ENCODE data around the gene ZDHHC21. TPM values are rescaled to one million over a fixed set of nuclear protein-coding genes. Genes with fewer than 3 reads are reported as not detected.

The ZDHHC21 gene
- total and polyA plus RNA-seq, 9 of the 15 experiments (the other 6 are each of a cell fraction or from before 2014, with no cell fraction given), result 0.10 to 1.9 (median 1.00) TPM

DNA sequence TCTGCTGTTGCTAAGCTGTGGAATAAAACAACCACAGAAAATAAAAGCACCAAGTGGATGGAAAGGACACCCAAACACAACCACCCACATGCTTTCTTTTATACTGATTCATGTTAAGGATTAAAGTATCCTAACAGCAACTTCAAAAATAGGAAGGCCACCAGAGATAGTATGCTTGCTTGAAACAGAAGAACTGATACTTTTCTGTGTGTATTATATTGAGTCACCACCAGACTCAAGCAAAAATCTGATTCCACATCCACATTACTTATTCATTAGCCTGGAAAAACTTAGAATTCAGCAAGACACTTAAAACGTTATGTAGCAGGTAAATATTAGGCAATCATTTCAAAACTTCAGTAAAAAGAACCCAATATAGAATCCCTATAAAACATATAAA is 52.3 kb downstream of the ZDHHC21 start:
- intact Hi-C loops (cut with micrococcal nuclease), result no loop called here
- Histone ChIP-seq H3K36me3 (ENCODE audit: control insufficient read depth, insufficient read depth, low read length) (no peaks in the 10 kb centered on the region), H3K4me1 (replicated peaks in 1 of 2; ENCODE audit: control insufficient read depth in 2 of 2, insufficient read depth in 2 of 2, low read length in 2 of 2) (no peaks in the 10 kb centered on the region), H3K27me3 (ENCODE audit: control insufficient read depth in 2 of 2, insufficient read depth in 2 of 2, low read length in 2 of 2) (no peaks in the 10 kb centered on the region), H4K20me1 (replicated peaks; ENCODE audit: control insufficient read depth, insufficient read depth, low read length) (no peaks in the 10 kb centered on the region), H3K4me3 (no peak overlapping the region), H2AFZ (ENCODE audit: low read depth, low read length) (no peak overlapping the region), H3K79me2 (ENCODE audit: control insufficient read depth, insufficient read depth, low read length) (no peaks in the 10 kb centered on the region), H3K9me3 (replicated peaks; ENCODE audit: control insufficient read depth, insufficient read depth, low read depth, low read length) (no peaks in the 10 kb centered on the region), H3K9me1 (ENCODE audit: control insufficient read depth, insufficient read depth, low read length) (no peaks in the 10 kb centered on the region), H3K4me2 (ENCODE audit: insufficient read depth, low read length) (no peak overlapping the region), H3K27ac (ENCODE audit: extremely low read depth, low read depth, low read length) (no peak overlapping the region), H3K9ac (ENCODE audit: insufficient read depth in 1 of 2, low read depth in 2 of 2, low read length in 2 of 2) (no peak overlapping the region)
- WGBS (ENCODE audit: insufficient coverage, low coverage, missing lambda C conversion rate), result 0% methylated on average over 1 of the region's 1 CpG
- DNase-seq (ENCODE audit: extremely low read depth in 1 of 4, low spot score in 3 of 4) (no peak), FAIRE-seq (no peak), ATAC-seq (no peak)
- TF ChIP-seq U2AF1 (optimal IDR thresholded peaks at IDR 0.05; ENCODE audit: low read depth, low read length) (no peak), CBFA2T3 (IDR thresholded peaks at IDR 0.05) (no peak)
- TF ChIP-seq, protein P1, sequence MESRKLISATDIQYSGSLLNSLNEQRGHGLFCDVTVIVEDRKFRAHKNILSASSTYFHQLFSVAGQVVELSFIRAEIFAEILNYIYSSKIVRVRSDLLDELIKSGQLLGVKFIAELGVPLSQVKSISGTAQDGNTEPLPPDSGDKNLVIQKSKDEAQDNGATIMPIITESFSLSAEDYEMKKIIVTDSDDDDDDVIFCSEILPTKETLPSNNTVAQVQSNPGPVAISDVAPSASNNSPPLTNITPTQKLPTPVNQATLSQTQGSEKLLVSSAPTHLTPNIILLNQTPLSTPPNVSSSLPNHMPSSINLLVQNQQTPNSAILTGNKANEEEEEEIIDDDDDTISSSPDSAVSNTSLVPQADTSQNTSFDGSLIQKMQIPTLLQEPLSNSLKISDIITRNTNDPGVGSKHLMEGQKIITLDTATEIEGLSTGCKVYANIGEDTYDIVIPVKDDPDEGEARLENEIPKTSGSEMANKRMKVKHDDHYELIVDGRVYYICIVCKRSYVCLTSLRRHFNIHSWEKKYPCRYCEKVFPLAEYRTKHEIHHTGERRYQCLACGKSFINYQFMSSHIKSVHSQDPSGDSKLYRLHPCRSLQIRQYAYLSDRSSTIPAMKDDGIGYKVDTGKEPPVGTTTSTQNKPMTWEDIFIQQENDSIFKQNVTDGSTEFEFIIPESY (CRISPR knock-in tag; IDR thresholded peaks at IDR 0.05), result no peak
- BruUV-seq (replicated peaks), result no TSS peak
- in situ Hi-C loops (cut with MboI), result no loop called here
- ChIA-PET CTCF (ENCODE audit: low intra/inter-chr PET ratio) (no interaction called here), POLR2A (no interaction called here)

GRCh38 chr9:14640294-14640693 is 52.9 kb downstream of the ZDHHC21 start:
- Histone ChIP-seq H3K27ac (ENCODE audit: extremely low read depth, low read depth, low read length) (no peak overlapping the region), H3K27me3 (ENCODE audit: control insufficient read depth in 2 of 2, insufficient read depth in 2 of 2, low read length in 2 of 2) (no peaks in the 10 kb centered on the region), H3K9me1 (ENCODE audit: control insufficient read depth, insufficient read depth, low read length) (no peaks in the 10 kb centered on the region), H3K9me3 (replicated peaks; ENCODE audit: control insufficient read depth, insufficient read depth, low read depth, low read length) (no peaks in the 10 kb centered on the region), H4K20me1 (replicated peaks; ENCODE audit: control insufficient read depth, insufficient read depth, low read length) (no peaks in the 10 kb centered on the region), H3K36me3 (ENCODE audit: control insufficient read depth, insufficient read depth, low read length) (no peaks in the 10 kb centered on the region), H3K4me1 (replicated peaks in 1 of 2; ENCODE audit: control insufficient read depth in 2 of 2, insufficient read depth in 2 of 2, low read length in 2 of 2) (no peaks in the 10 kb centered on the region), H3K9ac (ENCODE audit: insufficient read depth in 1 of 2, low read depth in 2 of 2, low read length in 2 of 2) (no peak overlapping the region), H3K79me2 (ENCODE audit: control insufficient read depth, insufficient read depth, low read length) (no peaks in the 10 kb centered on the region), H3K4me3 (no peak overlapping the region), H3K4me2 (ENCODE audit: insufficient read depth, low read length) (no peak overlapping the region), H2AFZ (ENCODE audit: low read depth, low read length) (no peak overlapping the region)
- no peak for ATAC-seq
- no TSS peak for BruUV-seq (replicated peaks)
- TF ChIP-seq USF2 (CRISPR knock-in tag; IDR thresholded peaks at IDR 0.05) (no peak), ZKSCAN8 (CRISPR knock-in tag; IDR thresholded peaks at IDR 0.05) (no peak), ZNF133 (CRISPR knock-in tag; IDR thresholded peaks at IDR 0.05) (no peak)
- POLR2A ChIA-PET, result no interaction called here
- no peak for FAIRE-seq
- intact Hi-C loops (cut with micrococcal nuclease) (no loop called here), in situ Hi-C loops (cut with MboI) (no loop called here)
- DNase-seq (ENCODE audit: extremely low read depth in 1 of 4, low spot score in 3 of 4), result no peak
- 26% methylated on average over 2 of the region's 2 CpGs for WGBS (ENCODE audit: insufficient coverage, low coverage, missing lambda C conversion rate)
- CTCF ChIA-PET (ENCODE audit: low intra/inter-chr PET ratio), result no interaction called here

All from K562 (cell line).